Endothelial cell of umbilical vein (primary cell): ENCODE data around the gene AURKA. TPM values are rescaled to one million over a fixed set of nuclear protein-coding genes. Genes with fewer than 3 reads are reported as not detected.

ENCODE experiments used
- BruUV-seq: library from RNA; stranded (reverse); fragments of 400-500 nt; replicated peaks from 2 replicates; lab custom pipeline; 2021; lab: Mats Ljungman, UMichigan
- CTCF ChIA-PET: fragments of 300-600, 350-600 bp; sonication (Branson Sonifier 250); formaldehyde crosslinking; loops from one replicate; lab custom pipeline; 2021; ENCODE audit warnings: antibody characterized with exemption, inconsistent platforms; lab: Charles Lee
- POLR2A ChIA-PET: fragments of 300-600, 350-600 bp; sonication (Branson Sonifier 250); formaldehyde crosslinking; loops from one replicate; lab custom pipeline; 2021; ENCODE audit warnings: antibody characterized with exemption, inconsistent platforms; lab: Charles Lee
- DNase-seq: peaks from one replicate; pipeline ENCODE4 v3.0.0-alpha.2; 2011; ENCODE audit warnings: low read depth, low spot score
- FAIRE-seq: peaks from 2 replicates; lab custom pipeline; 2011; peaks lifted over from hg19 to GRCh38; lab: Jason Lieb, UNC
- H2AFZ ChIP-seq: 2 replicates; pipeline ENCODE4 v1.6.0; 2012; ENCODE audit warnings: low read depth, low read length, control low read depth, inconsistent platforms
- H3K27ac ChIP-seq: 2 replicates; pipeline ENCODE4 v1.5.1; 2011; ENCODE audit warnings: low read depth, mild to moderate bottlenecking, control low read depth, low read length, moderate library complexity; ENCODE audit not compliant: insufficient read depth
- H3K27me3 ChIP-seq, 2 experiments: 2 replicates each; pipeline versions ENCODE4 v1.6.0 to v1.6.1; 2011; ENCODE audit warnings: low read length in 2 of 2, mixed read lengths in 1 of 2; ENCODE audit not compliant: control insufficient read depth in 2 of 2, insufficient read depth in 2 of 2
- H3K36me3 ChIP-seq, 2 experiments: 2 replicates in 1 of 2; 3 replicates in 1 of 2; pipeline ENCODE4 v1.5.1; 2011; ENCODE audit warnings: low read length in 2 of 2, mild to moderate bottlenecking in 1 of 2, moderate library complexity in 1 of 2; ENCODE audit not compliant: control insufficient read depth in 2 of 2, insufficient read depth in 2 of 2; ENCODE audit errors: extremely low read depth in 1 of 2
- H3K4me1 ChIP-seq: 3 replicates; pipeline ENCODE4 v1.5.1; 2011; ENCODE audit warnings: mild to moderate bottlenecking, low read length; ENCODE audit not compliant: control insufficient read depth, insufficient read depth; ENCODE audit errors: extremely low read depth
- H3K4me2 ChIP-seq: 2 replicates; pipeline ENCODE4 v1.6.1; 2011; ENCODE audit warnings: low read length, control low read depth, mixed read lengths; ENCODE audit not compliant: insufficient read depth
- H3K4me3 ChIP-seq, 3 experiments: fragments of 200-600 bp in 1 of 3; sonication (generic), shearing (Covaris generic) in 1 of 3; replicated peaks in 1 of 3; 2 replicates each; pipeline ENCODE4 v1.5.1; 2011 to 2016; ENCODE audit warnings: control low read depth in 3 of 3, low read length in 3 of 3, mild to moderate bottlenecking in 2 of 3, inconsistent platforms in 1 of 3, low read depth in 1 of 3, moderate library complexity in 1 of 3; ENCODE audit not compliant: insufficient read depth in 1 of 3
- H3K79me2 ChIP-seq: 2 replicates; pipeline ENCODE4 v1.6.0; 2012; ENCODE audit warnings: low read length, inconsistent platforms; ENCODE audit not compliant: control insufficient read depth, insufficient read depth
- H3K9ac ChIP-seq: replicated peaks from 2 replicates; pipeline ENCODE3; 2011; ENCODE audit warnings: low read length, control low read depth; ENCODE audit not compliant: insufficient read depth; ENCODE audit errors: extremely low read depth
- H3K9me1 ChIP-seq: replicated peaks from 3 replicates; pipeline ENCODE4 v1.6.0; 2011; ENCODE audit warnings: mild to moderate bottlenecking, low read length; ENCODE audit not compliant: control insufficient read depth, insufficient read depth; ENCODE audit errors: extremely low read depth
- H3K9me3 ChIP-seq: replicated peaks from 2 replicates; pipeline ENCODE4 v1.5.1; 2012; ENCODE audit warnings: low read length, inconsistent platforms; ENCODE audit not compliant: control insufficient read depth, insufficient read depth
- H4K20me1 ChIP-seq: replicated peaks from 2 replicates; pipeline ENCODE3; 2011; ENCODE audit warnings: mild to moderate bottlenecking, low read length; ENCODE audit not compliant: control insufficient read depth, insufficient read depth; ENCODE audit errors: extremely low read depth
- CTCF ChIP-seq, 2 donors: IDR thresholded peaks; 1 replicate in 1 of 2; 2 replicates in 1 of 2; pipeline ENCODE4 v1.5.1; 2011; ENCODE audit warnings: low read length in 2 of 2, mild to moderate bottlenecking in 2 of 2, moderate library complexity in 2 of 2, control low read depth in 1 of 2, inconsistent platforms in 1 of 2, low read depth in 1 of 2; ENCODE audit not compliant: insufficient read depth in 1 of 2; ENCODE audit errors: extremely low read depth in 1 of 2
- EZH2 ChIP-seq: IDR thresholded peaks from 2 replicates; pipeline ENCODE4 v1.6.1; 2012; ENCODE audit warnings: borderline replicate concordance, low read depth, mild to moderate bottlenecking, moderate library complexity, low read length, inconsistent platforms; ENCODE audit not compliant: severe bottlenecking
- FOS ChIP-seq: IDR thresholded peaks from 2 replicates; pipeline ENCODE4 v1.6.1; 2011; ENCODE audit warnings: mild to moderate bottlenecking, low read length, moderate library complexity, borderline replicate concordance; ENCODE audit not compliant: insufficient read depth
- GATA2 ChIP-seq: IDR thresholded peaks from 2 replicates; pipeline ENCODE4 v1.7.0; 2011; ENCODE audit warnings: low read depth, mild to moderate bottlenecking, moderate library complexity, mixed read lengths, low read length; ENCODE audit not compliant: insufficient read length, insufficient read depth
- JUN ChIP-seq: IDR thresholded peaks from 2 replicates; pipeline ENCODE4 v1.6.1; 2011; ENCODE audit warnings: borderline replicate concordance, low read depth; ENCODE audit not compliant: insufficient read length, insufficient read depth
- MAX ChIP-seq: IDR thresholded peaks from 2 replicates; pipeline ENCODE4 v1.6.1; 2011; ENCODE audit not compliant: insufficient read depth, insufficient read length
- MYC ChIP-seq: IDR thresholded peaks from one replicate; pipeline ENCODE4 v1.6.1; 2011; ENCODE audit warnings: mild to moderate bottlenecking, low read depth, low read length
- POLR2A ChIP-seq: IDR thresholded peaks from 2 replicates; pipeline ENCODE4 v1.6.1; 2012; ENCODE audit warnings: low read depth, mild to moderate bottlenecking, control low read depth, low read length
- POLR2AphosphoS5 ChIP-seq: IDR thresholded peaks from 2 replicates; pipeline ENCODE4 v1.6.1; 2012; ENCODE audit warnings: low read depth, mild to moderate bottlenecking, control low read depth, low read length, moderate library complexity; ENCODE audit not compliant: insufficient read depth
- dilution Hi-C: fragments of 300-500 bp; cut with MboI; formaldehyde crosslinking; loops from one replicate; pipeline ENCODE4 v1.15.0; 2019; ENCODE audit warnings: low sequenced_read_pairs; ENCODE audit not compliant: extremely low pct_ligation_motif_present
- intact Hi-C: fragments of 100-400 bp; cut with micrococcal nuclease; formaldehyde crosslinking; loops from one replicate; pipeline ENCODE4 v1.10.0; 2022
- polyA plus RNA-seq, 4 experiments: library from polyadenylated mRNA; depleted of rRNA in 3 of 4; stranded (reverse) in 3 of 4; unstranded in 1 of 4; fragments of >200 nt; gene quantifications; 2 replicates each; pipeline versions ENCODE4 v1.2.1 to v1.2.3, GENCODE V29; 2011 to 2012; ENCODE audit warnings: missing spikeins in 1 of 4
- total RNA-seq: library from RNA; stranded (reverse); gene quantifications from 2 replicates; pipeline ENCODE4 v1.2.3, GENCODE V29; 2021

Gene AURKA
- total and polyA plus RNA-seq, 2 donors (not counting 3 experiments of a cell fraction or from before 2014, with no cell fraction given) = 33.1 to 56.9 TPM

DNA sequence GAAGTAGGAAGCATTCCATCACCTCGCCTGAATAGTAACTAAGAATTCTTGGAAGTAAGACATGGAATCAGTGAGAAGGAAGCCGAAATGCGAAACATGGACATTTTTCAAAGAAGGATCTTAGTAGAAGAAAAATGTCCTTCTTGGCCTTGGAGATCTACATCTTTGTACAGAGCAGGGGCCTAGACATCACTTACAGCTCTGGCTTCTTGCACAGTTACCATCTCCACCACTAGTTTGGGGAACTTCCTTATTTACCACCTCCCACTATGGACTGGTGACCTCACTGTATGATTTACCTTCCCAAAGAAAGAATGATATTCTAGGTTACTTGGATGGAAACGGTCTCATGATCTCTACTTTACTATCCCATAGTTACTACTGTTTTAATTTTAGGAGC lies 35.8 kb upstream of the AURKA start:
- dilution Hi-C loops = no loop called here
- H3K9me1 ChIP-seq = no peaks in the 10 kb centered on the region
- CTCF ChIA-PET = interaction anchor here (1.1 to 2.4 kb wide), 3 partner anchors 8 to 16 kb away, joined by 3 to 9 read pairs (median 6); partner anchors contain the start of gene CASS4
- peaks cover 64% of the 10 kb centered on the region in 2 experiments for H3K27me3 ChIP-seq
- H3K79me2 ChIP-seq = no peaks in the 10 kb centered on the region
- TF ChIP-seq POLR2AphosphoS5 (no peak), EZH2 (no peak), MYC (no peak), POLR2A (no peak), FOS (no peak), CTCF (IDR thresholded peaks at IDR 0.05; ENCODE audit: extremely low read depth in 1 of 2, insufficient read depth in 1 of 2, low read depth in 1 of 2, low read length in 2 of 2) (no peak), MAX (no peak), JUN (no peak), GATA2 (no peak)
- no peaks in the 10 kb centered on the region for H3K36me3 ChIP-seq
- no peaks in the 10 kb centered on the region for H4K20me1 ChIP-seq
- no peaks in the 10 kb centered on the region for H3K9me3 ChIP-seq
- intact Hi-C loops = no loop called here
- BruUV-seq = no TSS peak
- POLR2A ChIA-PET = no interaction called here
- no peak overlapping the region for H3K9ac ChIP-seq
- H3K4me1 ChIP-seq = peaks cover 7% of the 10 kb centered on the region
- no peak overlapping the region for H3K4me3 ChIP-seq
- H3K27ac ChIP-seq = no peak overlapping the region
- H2AFZ ChIP-seq = no peak overlapping the region
- DNase-seq = no peak
- H3K4me2 ChIP-seq = no peak overlapping the region
- FAIRE-seq = no peak
